ENCODE data around the gene IKZF1. TPM values are rescaled to one million over a fixed set of nuclear protein-coding genes. Genes with fewer than 3 reads are reported as not detected.
A peak's percentile ranks its signal among the peaks of the same experiment; 100 is the strongest.

Gene IKZF1
- total RNA-seq, 8 experiments from 2014 or later, result 0.09 to 1.5 (median 0.43) TPM; not detected in 1

- Histone ChIP-seq H3K4me1 (replicated peaks in 1 of 2) (no peaks in the 10 kb centered on the region), H3K4me3 (no peak overlapping the region), H3K27ac (no peak overlapping the region)
- 8 to 96% (median 87%) methylated on average over 2 to 5 of the region's 5 CpGs; no CpG with 5 or more reads in 2 of the 10 experiments for WGBS, 10 experiments
- no peak for ATAC-seq (replicated peaks in 6 of 8)
- in situ Hi-C loops (cut with MboI; ENCODE audit: low pct_unique_long_range_greater_than_20kb in 2 of 9, low sequenced_read_pairs in 9 of 9, unreplicated experiment in 9 of 9), result loop anchor here in 1 of 9 experiments (25.0 kb wide), 1 partner anchor 146 kb away; no protein-coding TSS in a partner anchor
Observed at GRCh38 chr7:50358779-50359178, 54.3 kb downstream of the IKZF1 start.

GRCh38 chr7:50359258-50359994 lies 54.9 kb downstream of the IKZF1 start:
- 18 to 100% (median 70%) methylated on average over 1 to 4 of the region's 9 CpGs; no CpG with 5 or more reads in 3 of the 10 experiments for WGBS, 10 experiments
- Histone ChIP-seq H3K27ac (no peak overlapping the region), H3K4me1 (replicated peaks in 1 of 2) (no peaks in the 10 kb centered on the region), H3K4me3 (no peak overlapping the region)
- no peak for ATAC-seq (replicated peaks in 6 of 8)
- in situ Hi-C loops (cut with MboI; ENCODE audit: low pct_unique_long_range_greater_than_20kb in 2 of 9, low sequenced_read_pairs in 9 of 9, unreplicated experiment in 9 of 9), result loop anchor here in 1 of 9 experiments (25.0 kb wide), 1 partner anchor 147 kb away; no protein-coding TSS in a partner anchor

DNA sequence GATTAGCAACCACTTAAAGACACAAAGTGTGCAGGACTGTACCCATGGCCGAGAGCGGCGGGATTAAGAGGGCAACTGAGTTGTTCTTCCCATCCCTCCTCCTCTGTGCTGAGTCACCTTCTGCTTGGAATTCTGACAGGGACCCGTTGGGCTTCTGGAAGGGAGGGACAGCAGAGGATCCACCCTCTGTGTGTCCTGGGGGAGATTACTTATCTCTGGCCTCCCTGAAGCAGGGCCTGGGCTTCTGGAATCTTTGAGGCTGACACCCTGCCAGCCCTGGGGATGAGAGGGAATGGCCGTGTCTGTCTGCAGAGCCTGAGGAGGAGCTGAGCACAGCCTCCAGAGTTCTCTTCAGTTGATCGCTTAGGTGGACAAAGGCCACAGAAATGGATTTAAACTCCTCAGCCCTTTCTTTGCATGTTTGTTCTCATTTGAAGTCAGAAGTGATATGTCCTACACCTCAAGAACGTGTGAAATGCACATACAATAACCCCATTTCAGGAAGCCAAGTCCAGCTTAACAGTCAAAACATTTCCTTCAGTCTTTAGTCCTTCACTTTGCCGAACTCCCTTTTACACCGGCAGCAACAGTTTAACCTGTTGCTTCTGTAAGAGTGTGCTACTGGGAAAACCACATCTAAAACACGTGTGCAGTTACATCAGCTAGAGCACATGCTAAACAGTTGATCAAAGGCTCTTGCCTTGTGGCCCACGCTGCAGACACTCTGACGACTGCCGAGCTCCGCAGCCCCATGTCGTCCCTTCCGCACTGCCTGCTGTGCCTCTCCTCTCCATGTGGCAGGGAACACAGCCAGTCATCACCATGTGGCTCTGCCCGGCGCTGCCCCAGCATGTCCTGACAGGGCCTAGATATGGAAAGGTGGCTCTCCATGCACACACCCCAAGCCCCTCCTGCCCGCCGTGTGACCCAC lies 55.7 kb downstream of the IKZF1 start:
- no peak overlapping the region for H3K27ac ChIP-seq
- H3K4me3 ChIP-seq, result no peak overlapping the region
- ATAC-seq (replicated peaks in 6 of 8), result peak in 2 of 8 experiments; percentile 74 to 76
- WGBS, 10 experiments, result 20 to 98% (median 80%) methylated on average over 1 to 12 of the region's 20 CpGs; no CpG with 5 or more reads in 1 of the 10 experiments
- in situ Hi-C loops (cut with MboI; ENCODE audit: low pct_unique_long_range_greater_than_20kb in 2 of 9, low sequenced_read_pairs in 9 of 9, unreplicated experiment in 9 of 9), result loop anchor here in 1 of 9 experiments (25.0 kb wide), 1 partner anchor 148 kb away; no protein-coding TSS in a partner anchor
- no peaks in the 10 kb centered on the region for H3K4me1 ChIP-seq (replicated peaks in 1 of 2)

GRCh38 chr7:50362142-50362541 lies 57.6 kb downstream of the IKZF1 start:
- in situ Hi-C loops (cut with MboI; ENCODE audit: low pct_unique_long_range_greater_than_20kb in 2 of 9, low sequenced_read_pairs in 9 of 9, unreplicated experiment in 9 of 9), result loop anchor here in 1 of 9 experiments (25.0 kb wide), 1 partner anchor 150 kb away; no protein-coding TSS in a partner anchor
- no peak for ATAC-seq (replicated peaks in 6 of 8)
- 0 to 100% (median 43%) methylated on average over 1 to 5 of the region's 5 CpGs; no CpG with 5 or more reads in 3 of the 10 experiments for WGBS, 10 experiments
- Histone ChIP-seq H3K27ac (no peak overlapping the region), H3K4me3 (no peak overlapping the region), H3K4me1 (replicated peaks in 1 of 2) (no peaks in the 10 kb centered on the region)

DNA sequence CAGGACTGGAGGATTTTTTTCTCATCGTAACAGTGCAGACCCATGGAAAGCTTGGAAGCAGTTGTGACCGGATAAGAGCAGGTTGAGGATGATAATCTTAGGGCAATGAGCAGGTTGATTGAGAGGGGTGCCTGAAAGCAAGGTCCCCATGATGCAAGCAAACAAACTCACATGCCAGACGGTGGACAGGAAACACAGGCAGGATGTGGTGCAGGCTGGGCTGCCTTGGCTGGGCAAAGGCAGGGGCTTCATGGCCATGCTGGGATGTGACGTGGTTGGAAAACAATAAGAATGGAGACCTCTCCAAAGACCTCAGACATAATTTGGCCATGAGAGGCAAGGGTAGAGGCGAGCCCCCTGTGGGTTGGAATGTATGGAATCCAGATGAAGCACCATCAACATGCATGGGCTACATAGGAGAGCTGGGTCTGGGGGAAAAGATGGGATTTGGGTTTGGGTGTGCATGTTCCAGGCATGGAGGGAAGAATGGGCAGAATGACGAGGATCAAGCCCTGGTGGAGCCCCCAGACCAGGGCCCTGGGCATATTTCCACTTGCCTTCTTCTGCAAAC lies 58.3 kb downstream of the IKZF1 start:
- no peak overlapping the region for H3K4me3 ChIP-seq
- H3K4me1 ChIP-seq (replicated peaks in 1 of 2), result no peaks in the 10 kb centered on the region
- in situ Hi-C loops (cut with MboI; ENCODE audit: low pct_unique_long_range_greater_than_20kb in 2 of 9, low sequenced_read_pairs in 9 of 9, unreplicated experiment in 9 of 9), result loop anchor here in 1 of 9 experiments (25.0 kb wide), 1 partner anchor 150 kb away; no protein-coding TSS in a partner anchor
- H3K27ac ChIP-seq, result no peak overlapping the region
- no peak for ATAC-seq (replicated peaks in 6 of 8)
- WGBS, 10 experiments, result 0 to 90% (median 84%) methylated on average over 1 to 6 of the region's 6 CpGs; no CpG with 5 or more reads in 5 of the 10 experiments

- Histone ChIP-seq H3K27ac (no peak overlapping the region), H3K4me3 (no peak overlapping the region), H3K4me1 (replicated peaks in 1 of 2) (no peaks in the 10 kb centered on the region)
- WGBS, 10 experiments, result 13 to 100% (median 86%) methylated on average over 1 to 7 of the region's 7 CpGs; no CpG with 5 or more reads in 5 of the 10 experiments
- in situ Hi-C loops (cut with MboI; ENCODE audit: low pct_unique_long_range_greater_than_20kb in 2 of 9, low sequenced_read_pairs in 9 of 9, unreplicated experiment in 9 of 9), result loop anchor here in 1 of 9 experiments (25.0 kb wide), 1 partner anchor 151 kb away; no protein-coding TSS in a partner anchor
- ATAC-seq (replicated peaks in 6 of 8), result no peak
Observed at GRCh38 chr7:50363327-50364060, 59.0 kb downstream of the IKZF1 start.

DNA sequence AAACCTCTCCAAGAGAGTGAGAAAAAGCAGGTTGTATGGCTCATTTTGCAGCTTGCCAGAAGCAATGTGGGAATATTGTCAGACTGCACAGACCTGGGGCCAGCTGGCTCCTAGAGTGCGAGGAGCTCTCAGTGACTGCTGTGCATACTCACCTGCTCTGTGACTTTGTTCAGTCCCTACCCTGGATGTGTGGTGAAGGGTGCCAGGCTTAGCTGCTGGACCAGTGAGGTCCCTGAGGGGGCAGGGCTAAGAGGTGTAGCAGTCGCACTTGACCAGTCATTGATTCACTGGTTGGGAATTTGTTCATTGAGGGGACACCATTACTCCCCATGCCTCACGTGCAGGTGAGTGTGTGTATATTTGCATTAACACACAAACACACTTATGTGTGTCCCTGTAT lies 60.1 kb downstream of the IKZF1 start:
- in situ Hi-C loops (cut with MboI; ENCODE audit: low pct_unique_long_range_greater_than_20kb in 2 of 9, low sequenced_read_pairs in 9 of 9, unreplicated experiment in 9 of 9), result loop anchor here in 1 of 9 experiments (25.0 kb wide), 1 partner anchor 152 kb away; no protein-coding TSS in a partner anchor
- H3K4me1 ChIP-seq (replicated peaks in 1 of 2), result no peaks in the 10 kb centered on the region
- no peak overlapping the region for H3K27ac ChIP-seq
- 40 to 87% (median 73%) methylated on average over 1 to 3 of the region's 3 CpGs; no CpG with 5 or more reads in 4 of the 10 experiments for WGBS, 10 experiments
- no peak for ATAC-seq (replicated peaks in 6 of 8)
- H3K4me3 ChIP-seq, result no peak overlapping the region

- WGBS, 10 experiments, result 0 to 100% (median 42%) methylated on average over 1 to 2 of the region's 2 CpGs; no CpG with 5 or more reads in 2 of the 10 experiments
- in situ Hi-C loops (cut with MboI; ENCODE audit: low pct_unique_long_range_greater_than_20kb in 2 of 9, low sequenced_read_pairs in 9 of 9, unreplicated experiment in 9 of 9), result loop anchor here in 1 of 9 experiments (25.0 kb wide), 1 partner anchor 154 kb away; no protein-coding TSS in a partner anchor
- no peak for ATAC-seq (replicated peaks in 6 of 8)
- H3K4me1 ChIP-seq (replicated peaks in 1 of 2), result no peaks in the 10 kb centered on the region
- no peak overlapping the region for H3K4me3 ChIP-seq
- H3K27ac ChIP-seq, result no peak overlapping the region
Observed at GRCh38 chr7:50366311-50366710, 61.8 kb downstream of the IKZF1 start.

DNA sequence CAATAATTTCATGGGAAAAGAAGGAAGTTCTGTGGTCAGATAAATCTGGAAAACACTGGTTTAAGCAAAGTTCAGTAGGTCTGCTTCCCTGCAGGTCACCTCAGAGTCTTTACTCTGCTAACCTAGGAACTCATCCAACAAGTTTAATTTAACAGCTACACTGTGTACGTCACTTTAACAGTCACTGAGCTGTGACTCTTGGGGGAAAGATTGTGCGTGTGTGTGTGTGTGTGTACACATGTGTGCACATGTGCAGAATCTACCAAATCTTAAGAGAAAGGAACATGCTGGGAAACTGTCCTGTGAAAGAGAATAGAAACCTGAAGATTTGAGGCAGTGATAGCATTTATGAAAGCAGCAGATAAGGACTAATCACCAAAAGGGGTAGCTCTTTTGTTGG lies 62.6 kb downstream of the IKZF1 start:
- no peak for ATAC-seq (replicated peaks in 6 of 8)
- no peak overlapping the region for H3K4me3 ChIP-seq
- no peak overlapping the region for H3K27ac ChIP-seq
- 7 to 100% (median 83%) methylated on average over 1 to 2 of the region's 2 CpGs; no CpG with 5 or more reads in 5 of the 10 experiments for WGBS, 10 experiments
- no peaks in the 10 kb centered on the region for H3K4me1 ChIP-seq (replicated peaks in 1 of 2)
- in situ Hi-C loops (cut with MboI; ENCODE audit: low pct_unique_long_range_greater_than_20kb in 2 of 9, low sequenced_read_pairs in 9 of 9, unreplicated experiment in 9 of 9), result loop anchor here in 1 of 9 experiments (25.0 kb wide), 1 partner anchor 155 kb away; no protein-coding TSS in a partner anchor

DNA sequence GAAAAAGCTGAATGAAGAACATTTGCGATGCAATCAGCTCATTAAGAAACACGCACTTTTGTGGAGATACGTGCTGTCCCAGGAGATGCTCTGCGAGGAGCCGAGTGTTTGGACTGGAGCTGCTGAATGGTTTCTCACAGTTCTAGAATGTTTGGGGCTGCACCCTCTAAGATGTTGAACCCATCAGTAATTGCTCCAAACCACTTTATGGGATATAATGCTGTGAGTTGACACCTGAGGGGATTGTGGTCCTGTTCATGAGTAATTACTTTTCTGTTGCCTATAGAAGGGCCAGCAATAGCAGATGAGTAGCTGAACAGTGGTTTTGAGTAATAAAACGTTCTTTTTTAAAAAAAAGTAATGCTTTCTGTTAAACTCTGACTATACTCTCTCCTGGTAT lies 63.1 kb downstream of the IKZF1 start:
- H3K4me3 ChIP-seq, result no peak overlapping the region
- ATAC-seq (replicated peaks in 6 of 8), result no peak
- WGBS, 10 experiments, result 20 to 89% (median 63%) methylated on average over 1 to 6 of the region's 6 CpGs; no CpG with 5 or more reads in 2 of the 10 experiments
- H3K4me1 ChIP-seq (replicated peaks in 1 of 2), result no peaks in the 10 kb centered on the region
- H3K27ac ChIP-seq, result no peak overlapping the region
- in situ Hi-C loops (cut with MboI; ENCODE audit: low pct_unique_long_range_greater_than_20kb in 2 of 9, low sequenced_read_pairs in 9 of 9, unreplicated experiment in 9 of 9), result loop anchor here in 1 of 9 experiments (25.0 kb wide), 1 partner anchor 155 kb away; no protein-coding TSS in a partner anchor

DNA sequence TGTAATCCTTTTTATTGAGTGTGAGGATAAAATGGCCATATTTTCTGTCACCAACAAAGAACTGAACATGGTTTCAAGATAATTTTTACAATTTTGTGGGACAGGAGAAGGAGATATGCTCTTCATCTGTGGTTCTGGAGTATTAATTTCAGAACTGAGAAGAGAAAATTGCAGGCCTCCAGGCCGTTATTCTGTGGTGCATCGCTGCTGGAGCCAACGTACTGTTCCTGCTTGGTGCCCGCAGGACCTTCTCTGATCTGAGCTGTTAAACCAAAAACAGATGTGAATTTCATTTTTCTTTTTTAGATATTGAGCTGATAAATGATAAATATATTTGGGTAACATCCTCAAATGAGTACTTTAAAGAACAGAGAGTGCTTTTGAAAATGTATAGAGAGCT lies 63.9 kb downstream of the IKZF1 start:
- H3K27ac ChIP-seq, result no peak overlapping the region
- ATAC-seq (replicated peaks in 6 of 8), result no peak
- WGBS, 10 experiments, result 60 to 100% (median 93%) methylated on average over 3 to 4 of the region's 4 CpGs; no CpG with 5 or more reads in 4 of the 10 experiments
- no peak overlapping the region for H3K4me3 ChIP-seq
- no peaks in the 10 kb centered on the region for H3K4me1 ChIP-seq (replicated peaks in 1 of 2)
- in situ Hi-C loops (cut with MboI; ENCODE audit: low pct_unique_long_range_greater_than_20kb in 2 of 9, low sequenced_read_pairs in 9 of 9, unreplicated experiment in 9 of 9), result loop anchor here in 1 of 9 experiments (25.0 kb wide), 1 partner anchor 156 kb away; no protein-coding TSS in a partner anchor
